Adipocyte (in vitro differentiated cells): ENCODE results near the gene ANKHD1.
A peak's percentile ranks its signal among the peaks of the same experiment; 100 is the strongest.

Source experiments
- DNase-seq: peaks from one replicate; pipeline ENCODE4 v3.0.0-alpha.2; 2015; ENCODE audit warnings: low read depth
- H3K27me3 ChIP-seq: replicated peaks from 2 replicates; pipeline ENCODE4 v1.7.0; 2013; ENCODE audit warnings: mild to moderate bottlenecking, low read length, moderate library complexity; ENCODE audit not compliant: control insufficient read depth, insufficient read depth
- H3K36me3 ChIP-seq: 2 replicates; pipeline ENCODE4 v1.7.0; 2013; ENCODE audit warnings: low read length, mild to moderate bottlenecking, moderate library complexity; ENCODE audit not compliant: control insufficient read depth, insufficient read depth, severe bottlenecking
- H3K4me1 ChIP-seq: 2 replicates; pipeline ENCODE4 v1.7.0; 2013; ENCODE audit warnings: mild to moderate bottlenecking, low read length, moderate library complexity; ENCODE audit not compliant: control insufficient read depth, insufficient read depth
- H3K4me3 ChIP-seq: 2 replicates; pipeline ENCODE4 v1.7.0; 2013; ENCODE audit warnings: mild to moderate bottlenecking, low read length, moderate library complexity
- H3K9ac ChIP-seq: 2 replicates; pipeline ENCODE4 v1.7.0; 2013; ENCODE audit warnings: mild to moderate bottlenecking, low read length, moderate library complexity
- H3K9me3 ChIP-seq: 2 replicates; pipeline ENCODE4 v1.7.0; 2013; ENCODE audit warnings: mild to moderate bottlenecking, low read length, moderate library complexity; ENCODE audit not compliant: control insufficient read depth

The ANKHD1 gene

DNA sequence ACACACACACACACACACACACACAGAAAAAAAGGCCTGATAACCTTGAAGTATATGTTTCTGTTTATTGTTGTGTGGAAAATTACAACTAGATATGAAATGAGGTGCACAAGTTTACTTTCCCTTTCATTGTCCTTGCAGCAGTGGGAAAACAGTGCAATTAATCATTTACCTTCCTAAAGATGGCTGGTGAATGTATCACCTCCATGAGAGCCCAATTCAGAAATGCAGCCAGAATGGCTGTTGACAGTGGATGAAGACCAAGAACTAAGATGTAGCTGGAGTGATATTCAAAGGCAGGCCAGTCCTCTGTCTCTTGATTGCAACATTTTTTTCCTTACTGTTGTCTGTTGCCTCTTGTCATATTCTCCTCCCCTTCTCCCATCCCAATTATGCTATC lies 96.3 kb downstream of the ANKHD1 start:
- Histone ChIP-seq H3K27me3 (no peaks in the 10 kb centered on the region), H3K9me3 (no peaks in the 10 kb centered on the region), H3K36me3 (peaks cover 17% of the 10 kb centered on the region), H3K9ac (no peak overlapping the region), H3K4me1 (peaks cover 17% of the 10 kb centered on the region), H3K4me3 (no peak overlapping the region)
- no peak for DNase-seq

DNA sequence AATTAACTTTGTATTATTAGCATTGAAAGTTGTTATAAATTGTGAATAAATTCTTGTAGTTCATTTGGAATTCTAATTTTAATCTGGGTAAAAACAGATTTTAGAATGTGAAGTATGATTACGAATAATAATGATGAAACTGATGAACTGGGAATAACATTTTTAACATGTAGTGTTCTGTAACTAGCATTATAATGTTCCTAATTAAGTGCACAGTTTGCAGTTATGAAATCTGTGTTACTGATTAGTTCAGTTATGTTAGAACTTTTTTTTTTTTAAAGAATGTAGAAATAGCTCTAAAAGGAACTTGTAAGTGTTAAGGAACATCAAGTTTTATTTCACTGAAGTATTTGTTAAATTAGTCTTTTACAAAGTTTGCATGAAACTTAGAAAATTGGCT lies 97.0 kb downstream of the ANKHD1 start:
- H3K36me3 ChIP-seq, result peaks cover 17% of the 10 kb centered on the region
- H3K9me3 ChIP-seq, result no peaks in the 10 kb centered on the region
- H3K9ac ChIP-seq, result no peak overlapping the region
- no peaks in the 10 kb centered on the region for H3K27me3 ChIP-seq
- peaks cover 17% of the 10 kb centered on the region for H3K4me1 ChIP-seq
- no peak overlapping the region for H3K4me3 ChIP-seq
- DNase-seq, result no peak

DNA sequence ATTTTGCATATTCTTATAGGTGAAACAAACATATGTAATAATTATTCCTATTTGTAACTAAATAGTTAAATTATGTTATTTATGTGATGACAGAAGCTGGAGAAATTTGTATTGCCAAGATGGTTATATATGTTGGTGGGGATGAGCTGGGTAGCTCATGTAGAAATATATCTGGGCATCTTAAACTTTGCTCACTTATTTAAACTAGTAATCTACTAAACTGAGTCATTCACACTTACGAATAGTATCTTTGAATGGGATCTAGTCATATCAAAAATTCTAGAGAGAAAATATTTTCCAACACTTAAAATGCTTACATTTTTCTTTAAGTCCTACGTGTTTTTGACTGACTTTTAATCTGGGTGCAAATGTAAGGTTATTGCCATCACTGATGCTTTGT lies 101.2 kb downstream of the ANKHD1 start:
- Histone ChIP-seq H3K4me1 (peaks cover 12% of the 10 kb centered on the region), H3K36me3 (peaks cover 38% of the 10 kb centered on the region), H3K27me3 (no peaks in the 10 kb centered on the region), H3K9me3 (no peaks in the 10 kb centered on the region), H3K9ac (no peak overlapping the region), H3K4me3 (no peak overlapping the region)
- no peak for DNase-seq

DNA sequence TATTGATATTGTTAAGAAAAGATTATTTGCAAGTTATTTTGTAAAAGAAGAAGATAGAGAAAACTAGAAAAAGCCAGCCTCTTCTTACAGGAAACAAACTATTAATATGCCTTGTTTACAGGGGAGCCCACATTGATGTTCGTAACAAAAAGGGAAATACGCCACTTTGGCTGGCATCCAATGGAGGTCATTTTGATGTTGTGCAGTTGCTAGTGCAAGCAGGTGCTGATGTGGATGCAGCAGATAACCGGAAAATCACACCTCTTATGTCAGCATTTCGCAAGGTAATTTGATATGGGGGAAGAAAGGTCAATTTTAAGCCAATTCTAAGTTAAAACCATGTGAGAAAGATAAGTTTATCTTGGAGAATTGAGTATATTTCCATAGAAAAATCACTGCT lies 108.3 kb downstream of the ANKHD1 start:
- Histone ChIP-seq H3K9me3 (no peaks in the 10 kb centered on the region), H3K4me3 (no peak overlapping the region), H3K4me1 (no peaks in the 10 kb centered on the region), H3K9ac (no peak overlapping the region), H3K27me3 (no peaks in the 10 kb centered on the region), H3K36me3 (peaks cover 96% of the 10 kb centered on the region)
- DNase-seq, result no peak

DNA sequence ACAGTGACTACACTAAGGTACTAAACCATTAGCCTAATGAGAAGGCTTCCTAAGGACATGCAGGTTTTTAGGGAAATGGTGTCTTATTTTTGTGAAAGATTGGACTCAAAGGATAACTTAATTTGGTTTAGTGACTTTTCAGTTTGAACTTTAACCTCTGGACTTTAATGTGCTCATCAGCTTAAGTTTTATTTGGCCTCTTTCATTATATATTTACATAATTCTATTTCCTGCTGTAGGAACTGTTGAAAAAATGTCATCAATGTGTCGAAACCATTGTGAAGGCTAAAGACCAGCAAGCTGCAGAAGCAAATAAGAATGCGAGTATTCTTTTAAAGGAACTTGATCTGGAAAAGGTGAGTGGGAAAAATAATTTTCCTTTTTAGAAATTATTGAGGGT lies 111.5 kb downstream of the ANKHD1 start:
- Histone ChIP-seq H3K27me3 (no peaks in the 10 kb centered on the region), H3K4me3 (no peak overlapping the region), H3K4me1 (no peaks in the 10 kb centered on the region), H3K9me3 (no peaks in the 10 kb centered on the region), H3K36me3 (peaks cover 69% of the 10 kb centered on the region), H3K9ac (no peak overlapping the region)
- DNase-seq, result no peak

DNA sequence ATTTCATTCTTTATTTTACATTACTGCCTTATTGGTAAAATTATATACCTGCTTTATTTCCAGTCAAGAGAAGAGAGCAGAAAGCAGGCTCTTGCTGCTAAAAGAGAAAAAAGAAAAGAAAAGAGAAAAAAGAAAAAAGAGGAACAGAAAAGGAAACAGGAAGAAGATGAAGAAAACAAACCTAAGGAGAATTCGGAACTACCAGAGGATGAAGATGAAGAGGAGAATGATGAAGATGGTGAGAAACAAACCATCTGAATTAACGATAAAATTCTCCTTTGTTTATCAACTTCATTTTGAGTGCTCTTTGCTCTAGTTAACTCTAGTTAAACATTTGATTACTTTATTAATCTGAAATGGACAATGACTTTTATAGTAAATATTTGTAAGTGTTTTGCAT lies 122.4 kb downstream of the ANKHD1 start:
- Histone ChIP-seq H3K9ac (no peak overlapping the region), H3K4me1 (no peaks in the 10 kb centered on the region), H3K9me3 (no peaks in the 10 kb centered on the region), H3K27me3 (no peaks in the 10 kb centered on the region), H3K36me3 (peaks cover 59% of the 10 kb centered on the region), H3K4me3 (no peak overlapping the region)
- no peak for DNase-seq

DNA sequence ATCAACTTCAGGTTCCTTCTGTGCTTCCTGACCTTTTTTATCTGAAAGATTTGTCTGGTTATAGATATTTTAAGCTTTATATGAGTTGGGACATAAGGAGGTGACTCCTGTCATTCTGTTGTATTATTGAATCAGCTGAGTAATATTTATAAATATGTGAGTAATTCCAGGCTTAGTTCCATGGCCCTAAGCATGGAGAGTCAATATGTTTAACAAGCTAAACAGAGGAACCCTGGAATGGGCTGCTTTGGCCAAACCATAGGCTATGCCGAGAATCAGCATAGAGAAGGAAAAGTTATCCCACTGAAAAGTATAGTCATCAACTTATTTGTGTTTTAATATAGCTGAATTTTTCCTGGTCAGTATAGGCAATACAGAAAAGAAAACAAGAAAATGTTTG lies 138.6 kb downstream of the ANKHD1 start:
- H3K9ac ChIP-seq, result no peak overlapping the region
- no peak for DNase-seq
- H3K9me3 ChIP-seq, result no peaks in the 10 kb centered on the region
- no peaks in the 10 kb centered on the region for H3K27me3 ChIP-seq
- H3K4me3 ChIP-seq, result no peak overlapping the region
- H3K4me1 ChIP-seq, result no peaks in the 10 kb centered on the region
- peaks cover 85% of the 10 kb centered on the region for H3K36me3 ChIP-seq

DNA sequence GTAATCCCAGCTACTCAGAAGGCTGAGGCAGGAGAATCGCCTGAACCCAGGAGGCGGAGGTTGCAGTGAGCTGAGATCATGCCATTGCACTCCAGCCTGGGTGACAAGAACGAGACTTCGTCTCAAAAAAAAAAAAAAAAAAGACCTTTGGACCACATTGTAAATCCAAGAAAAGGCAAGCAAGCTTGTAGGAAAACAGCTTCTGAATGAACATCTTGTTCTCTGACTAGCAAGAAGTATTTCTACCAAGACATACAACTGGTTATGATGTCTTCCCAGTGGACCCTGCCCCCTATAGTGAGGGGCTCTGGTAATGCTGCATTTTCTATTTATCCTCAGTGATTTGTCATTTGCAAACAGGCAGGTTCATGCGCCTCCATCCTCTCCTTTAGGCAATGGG lies 141.3 kb downstream of the ANKHD1 start:
- peaks cover 65% of the 10 kb centered on the region for H3K36me3 ChIP-seq
- H3K27me3 ChIP-seq, result no peaks in the 10 kb centered on the region
- H3K4me1 ChIP-seq, result peaks cover 15% of the 10 kb centered on the region
- no peak overlapping the region for H3K4me3 ChIP-seq
- H3K9me3 ChIP-seq, result no peaks in the 10 kb centered on the region
- no peak overlapping the region for H3K9ac ChIP-seq
- DNase-seq, result no peak

DNA sequence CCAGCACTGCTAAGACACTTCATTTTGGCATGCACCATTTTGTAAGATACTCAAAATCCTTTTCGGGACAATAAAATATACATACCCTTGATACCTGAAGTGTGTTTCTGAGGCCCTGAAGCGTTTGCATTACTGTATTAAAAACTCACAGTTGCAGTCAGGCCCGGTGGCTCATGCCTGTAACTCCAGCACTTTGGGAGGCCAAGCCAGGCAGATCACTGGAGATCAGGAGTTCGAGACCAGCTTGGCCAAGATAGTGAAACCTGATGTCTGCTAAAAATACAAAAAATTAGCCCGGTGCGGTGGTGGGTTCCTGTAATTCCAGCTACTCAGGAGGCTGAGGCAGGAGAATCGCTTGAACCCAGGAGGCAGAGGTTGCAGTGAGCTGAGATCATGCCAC lies 143.4 kb downstream of the ANKHD1 start:
- Histone ChIP-seq H3K9ac (no peak overlapping the region), H3K9me3 (no peaks in the 10 kb centered on the region), H3K27me3 (no peaks in the 10 kb centered on the region), H3K4me1 (peaks cover 35% of the 10 kb centered on the region), H3K4me3 (no peak overlapping the region), H3K36me3 (peaks cover 58% of the 10 kb centered on the region)
- no peak for DNase-seq

DNA sequence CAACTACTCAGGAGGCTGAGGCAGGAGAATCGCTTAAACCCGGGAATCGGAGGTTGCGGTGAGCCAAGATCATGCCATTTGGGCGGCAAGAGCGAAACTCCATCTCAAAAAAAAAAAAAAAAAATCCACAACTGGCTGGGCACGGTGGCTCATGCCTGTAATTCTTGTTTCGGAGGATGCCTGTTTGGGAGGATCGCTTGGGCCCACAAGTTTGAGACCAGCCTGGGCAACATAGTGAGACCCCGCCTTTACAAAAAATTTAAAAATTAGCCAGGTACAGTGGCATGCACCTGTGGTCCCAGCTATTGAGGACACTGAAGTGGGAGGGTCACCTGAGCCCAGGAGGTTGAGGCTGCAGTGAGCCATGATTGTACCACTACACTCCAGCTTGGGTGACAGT lies 144.0 kb downstream of the ANKHD1 start:
- Histone ChIP-seq H3K27me3 (no peaks in the 10 kb centered on the region), H3K36me3 (peaks cover 58% of the 10 kb centered on the region), H3K4me3 (no peak overlapping the region), H3K9me3 (no peaks in the 10 kb centered on the region), H3K4me1 (peaks cover 37% of the 10 kb centered on the region), H3K9ac (no peak overlapping the region)
- no peak for DNase-seq

DNA sequence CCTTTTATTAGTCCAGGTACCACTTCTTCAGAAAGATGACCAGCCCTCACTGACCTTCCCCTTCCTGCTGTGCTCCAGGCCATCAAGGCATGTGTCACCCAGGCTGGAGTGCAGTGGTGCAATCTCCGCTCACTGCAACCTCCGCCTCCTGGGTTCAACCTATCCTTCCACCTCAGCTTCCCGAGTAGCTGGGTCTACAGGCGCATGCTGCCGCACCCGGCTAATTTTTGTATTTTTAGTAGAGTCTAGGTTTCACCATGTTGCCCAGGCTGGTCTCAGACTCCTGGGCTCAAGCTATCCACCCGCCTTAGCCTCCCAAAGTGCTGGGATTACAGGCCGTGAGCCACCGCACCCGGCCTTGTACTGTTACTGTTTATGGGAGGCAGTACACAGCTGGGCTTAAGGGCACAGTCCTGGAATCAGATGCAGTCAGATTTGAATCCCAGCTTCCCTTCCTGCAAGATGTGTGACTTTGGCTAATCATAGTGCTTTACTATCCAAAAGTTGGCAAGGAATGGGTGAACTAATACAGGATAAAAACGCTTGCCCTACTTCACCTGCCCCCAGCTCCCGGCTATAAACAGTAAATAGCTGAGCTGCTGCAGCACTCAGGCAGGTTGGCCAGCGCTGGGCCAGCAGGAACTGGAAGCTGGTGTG lies 145.3 kb downstream of the ANKHD1 start:
- Histone ChIP-seq H3K9me3 (no peaks in the 10 kb centered on the region), H3K4me3 (peak overlapping the region; percentile 80), H3K9ac (peak overlapping the region; percentile 91), H3K4me1 (peaks cover 37% of the 10 kb centered on the region), H3K27me3 (no peaks in the 10 kb centered on the region), H3K36me3 (peaks cover 58% of the 10 kb centered on the region)
- DNase-seq, result no peak
